Gastroesophageal sphincter (tissue), 4 donors: ENCODE data around the gene LDLRAD3. TPM values are rescaled to one million over a fixed set of nuclear protein-coding genes. Genes with fewer than 3 reads are reported as not detected.
"Not testable (repeated sequence)": the region's sequence is repeated elsewhere in the genome, so short reads cannot be mapped to it uniquely, and the experiment has no call there.

Source experiments
- ATAC-seq: fragments of 150-250 bp; one replicate; pipeline ENCODE4 v1.9.1; 2016; ENCODE audit warnings: mild to moderate bottlenecking, moderate library complexity
- H3K27ac ChIP-seq, 4 donors: fragments of 200-600 bp; sonication (generic) in 3 of 4; 1 replicate in 3 of 4; 2 replicates in 1 of 4; pipeline ENCODE4 v1.5.1; 2016 to 2019
- H3K27me3 ChIP-seq: fragments of 200-600 bp; sonication (generic); one replicate; pipeline ENCODE4 v1.5.1; 2019
- H3K36me3 ChIP-seq, 2 donors: fragments of 200-600 bp; sonication (generic); one replicate each; pipeline ENCODE4 v1.5.1; 2019; ENCODE audit warnings: control low read depth in 1 of 2
- H3K4me1 ChIP-seq, 3 donors: fragments of 200-600 bp; sonication (generic); 1 replicate in 2 of 3; 2 replicates in 1 of 3; pipeline ENCODE4 v1.5.1; 2016 to 2019; ENCODE audit warnings: control low read depth in 2 of 3
- H3K4me3 ChIP-seq, 2 donors: fragments of 200-600 bp; sonication (generic); one replicate each; pipeline ENCODE4 v1.5.1; 2019; ENCODE audit warnings: mild to moderate bottlenecking in 1 of 2, moderate library complexity in 1 of 2
- H3K9me3 ChIP-seq, 3 donors: fragments of 200-600 bp; sonication (generic); one replicate each; pipeline ENCODE4 v1.5.1; 2017 to 2019; ENCODE audit warnings: control low read depth in 2 of 3
- EP300 ChIP-seq: sonication (generic); formaldehyde crosslinking; IDR thresholded peaks from one replicate; pipeline ENCODE4 v1.6.1; 2017; ENCODE audit warnings: antibody characterized with exemption, mild to moderate bottlenecking
- POLR2A ChIP-seq, 2 donors: fragments of 450-650 bp; IDR thresholded peaks; one replicate each; pipeline ENCODE4 v1.6.1; 2017; ENCODE audit warnings: antibody characterized with exemption in 2 of 2, mild to moderate bottlenecking in 2 of 2, moderate library complexity in 1 of 2
- POLR2AphosphoS5 ChIP-seq: sonication (generic); formaldehyde crosslinking; IDR thresholded peaks from one replicate; pipeline ENCODE4 v1.6.1; 2017; ENCODE audit warnings: antibody characterized with exemption
- WGBS, 2 donors: methylation state at CpG; one replicate each; pipeline ENCODE4 v1.1.5; 2018; ENCODE audit warnings: low coverage in 1 of 2; 5-methylcytosine and 5-hydroxymethylcytosine counted together
- total RNA-seq, 4 donors: library from RNA; depleted of rRNA; stranded (reverse); fragments of >200 nt; gene quantifications; one replicate each; pipeline ENCODE4 v1.1.0, GENCODE V29; 2016
- TF ChIP-seq, protein P1 (sequence below), 4 experiments: fragments of 200-600 bp in 2 of 4; fragments of 450-650 bp in 2 of 4; sonication (generic) in 1 of 4; IDR thresholded peaks; one replicate each; pipeline ENCODE4 v1.5.1; 2017 to 2019; ENCODE audit warnings: antibody characterized with exemption in 4 of 4, mild to moderate bottlenecking in 2 of 4, moderate library complexity in 2 of 4

The LDLRAD3 gene
- total RNA-seq, 4 donors from 2014 or later: 4.0 to 8.9 (median 7.2) TPM

DNA sequence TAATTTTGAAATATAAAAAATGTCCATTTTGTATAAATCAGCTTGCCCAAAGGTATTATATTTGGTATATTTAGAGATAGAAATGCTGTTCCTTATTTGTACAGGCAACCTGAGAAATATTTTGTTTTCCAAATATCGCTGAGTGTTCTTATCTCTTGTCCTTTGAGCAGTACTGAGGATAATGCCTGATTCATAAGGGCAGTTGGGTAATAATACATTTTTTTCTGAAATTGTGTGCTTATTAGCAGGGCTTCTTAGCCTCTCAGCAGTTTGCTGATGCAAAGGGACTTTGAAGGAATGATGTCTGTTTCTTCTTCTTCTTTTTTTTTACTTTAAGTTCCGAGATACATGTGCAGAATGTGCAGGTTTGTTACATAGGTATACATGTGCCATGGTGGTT, 69.1 kb downstream of the LDLRAD3 start:
- TF ChIP-seq POLR2A (IDR thresholded peaks at IDR 0.05) (no peak), EP300 (no peak), POLR2AphosphoS5 (no peak)
- Histone ChIP-seq H3K9me3 (no peaks in the 10 kb centered on the region), H3K27me3 (no peaks in the 10 kb centered on the region), H3K4me1 (peaks cover 0 to 14% (median 0%) of the 10 kb centered on the region in 3 donors), H3K36me3 (no peaks in the 10 kb centered on the region), H3K27ac (no peak overlapping the region), H3K4me3 (no peak overlapping the region)
- WGBS, 2 donors: 64 to 80% methylated on average over 1 to 2 of the region's 2 CpGs
- ATAC-seq: peak; percentile 65

DNA sequence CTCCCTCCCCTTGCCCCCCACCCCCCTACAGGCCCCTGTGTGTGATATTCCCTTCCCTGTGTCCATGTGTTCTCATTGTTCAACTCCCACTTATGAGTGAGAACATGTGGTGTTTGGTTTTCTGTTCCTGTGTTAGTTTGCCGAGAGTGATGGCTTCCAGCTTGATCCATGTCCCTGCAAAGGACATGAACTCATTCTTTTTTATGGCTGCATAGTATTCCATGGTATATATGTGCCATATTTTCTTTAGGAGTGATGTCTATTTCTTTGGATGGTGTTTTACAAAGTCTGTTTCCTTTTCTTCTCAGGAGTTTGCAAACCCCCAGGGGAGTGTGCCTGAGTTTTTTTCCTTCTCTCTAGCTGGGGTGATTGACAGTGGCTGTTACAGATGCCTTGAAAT, 69.6 kb downstream of the LDLRAD3 start:
- not testable (repeated sequence) for H3K36me3 ChIP-seq, H3K4me3 ChIP-seq, H3K27me3 ChIP-seq, ATAC-seq, H3K27ac ChIP-seq, H3K9me3 ChIP-seq
- 67 to 100% methylated on average over 1 of the region's 1 CpG for WGBS, 2 donors
- H3K4me1 ChIP-seq: peaks cover 0 to 14% (median 0%) of the 10 kb centered on the region in 3 donors

DNA sequence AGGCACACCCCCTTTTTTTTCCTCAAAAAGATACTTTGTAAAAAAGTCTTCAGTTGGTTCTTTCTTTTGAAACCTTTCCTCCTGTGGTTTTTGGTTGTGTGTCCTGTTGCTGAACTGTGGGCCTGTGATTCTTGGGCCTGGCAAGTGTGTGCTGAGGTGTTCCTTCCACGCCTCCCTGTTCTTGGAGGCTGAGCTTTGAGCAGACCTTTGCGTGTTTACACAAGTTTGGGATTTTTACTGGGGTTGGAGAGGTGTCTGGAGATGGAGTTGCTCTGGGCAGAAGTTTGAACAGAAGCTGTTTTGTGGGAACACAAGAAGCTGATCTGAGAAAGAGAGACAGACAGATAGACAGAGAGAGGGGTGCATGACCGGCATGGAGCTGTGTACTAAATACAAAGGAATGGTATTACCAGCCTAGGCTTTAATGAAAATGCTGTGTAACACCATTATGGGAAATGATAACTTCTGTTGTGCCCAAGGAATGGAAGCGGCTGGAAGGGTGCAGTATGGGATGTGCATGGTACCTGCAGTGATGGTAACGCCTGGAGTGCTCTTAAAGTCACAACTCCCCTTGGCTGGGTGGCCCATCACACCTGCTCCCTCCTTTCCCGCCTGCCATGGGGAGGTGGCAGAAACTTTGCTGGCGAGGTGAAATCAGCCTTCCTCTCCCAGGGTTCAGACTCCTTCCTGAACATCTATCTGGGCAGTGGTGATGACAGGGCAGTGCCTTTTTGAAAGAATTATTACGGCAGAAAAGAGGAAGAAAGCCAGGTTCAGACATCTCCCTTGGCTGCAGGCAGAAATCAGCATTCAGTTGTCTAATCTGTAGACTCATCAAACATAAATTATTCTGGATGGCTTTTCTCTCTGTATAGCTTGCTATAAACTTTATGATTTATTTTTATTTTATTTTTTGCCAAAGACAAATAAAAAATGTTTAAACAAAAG, 70.4 kb downstream of the LDLRAD3 start:
- no peaks in the 10 kb centered on the region for H3K36me3 ChIP-seq
- TF ChIP-seq, protein P1, sequence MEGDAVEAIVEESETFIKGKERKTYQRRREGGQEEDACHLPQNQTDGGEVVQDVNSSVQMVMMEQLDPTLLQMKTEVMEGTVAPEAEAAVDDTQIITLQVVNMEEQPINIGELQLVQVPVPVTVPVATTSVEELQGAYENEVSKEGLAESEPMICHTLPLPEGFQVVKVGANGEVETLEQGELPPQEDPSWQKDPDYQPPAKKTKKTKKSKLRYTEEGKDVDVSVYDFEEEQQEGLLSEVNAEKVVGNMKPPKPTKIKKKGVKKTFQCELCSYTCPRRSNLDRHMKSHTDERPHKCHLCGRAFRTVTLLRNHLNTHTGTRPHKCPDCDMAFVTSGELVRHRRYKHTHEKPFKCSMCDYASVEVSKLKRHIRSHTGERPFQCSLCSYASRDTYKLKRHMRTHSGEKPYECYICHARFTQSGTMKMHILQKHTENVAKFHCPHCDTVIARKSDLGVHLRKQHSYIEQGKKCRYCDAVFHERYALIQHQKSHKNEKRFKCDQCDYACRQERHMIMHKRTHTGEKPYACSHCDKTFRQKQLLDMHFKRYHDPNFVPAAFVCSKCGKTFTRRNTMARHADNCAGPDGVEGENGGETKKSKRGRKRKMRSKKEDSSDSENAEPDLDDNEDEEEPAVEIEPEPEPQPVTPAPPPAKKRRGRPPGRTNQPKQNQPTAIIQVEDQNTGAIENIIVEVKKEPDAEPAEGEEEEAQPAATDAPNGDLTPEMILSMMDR (IDR thresholded peaks at IDR 0.05): no peak
- TF ChIP-seq EP300 (no peak), POLR2AphosphoS5 (no peak)
- H3K27ac ChIP-seq: no peak overlapping the region
- H3K4me3 ChIP-seq: no peak overlapping the region
- WGBS, 2 donors: 86 to 90% methylated on average over 2 to 6 of the region's 8 CpGs
- no peaks in the 10 kb centered on the region for H3K9me3 ChIP-seq
- peaks cover 0 to 13% (median 0%) of the 10 kb centered on the region in 3 donors for H3K4me1 ChIP-seq
- ATAC-seq: no peak
- H3K27me3 ChIP-seq: no peaks in the 10 kb centered on the region

DNA sequence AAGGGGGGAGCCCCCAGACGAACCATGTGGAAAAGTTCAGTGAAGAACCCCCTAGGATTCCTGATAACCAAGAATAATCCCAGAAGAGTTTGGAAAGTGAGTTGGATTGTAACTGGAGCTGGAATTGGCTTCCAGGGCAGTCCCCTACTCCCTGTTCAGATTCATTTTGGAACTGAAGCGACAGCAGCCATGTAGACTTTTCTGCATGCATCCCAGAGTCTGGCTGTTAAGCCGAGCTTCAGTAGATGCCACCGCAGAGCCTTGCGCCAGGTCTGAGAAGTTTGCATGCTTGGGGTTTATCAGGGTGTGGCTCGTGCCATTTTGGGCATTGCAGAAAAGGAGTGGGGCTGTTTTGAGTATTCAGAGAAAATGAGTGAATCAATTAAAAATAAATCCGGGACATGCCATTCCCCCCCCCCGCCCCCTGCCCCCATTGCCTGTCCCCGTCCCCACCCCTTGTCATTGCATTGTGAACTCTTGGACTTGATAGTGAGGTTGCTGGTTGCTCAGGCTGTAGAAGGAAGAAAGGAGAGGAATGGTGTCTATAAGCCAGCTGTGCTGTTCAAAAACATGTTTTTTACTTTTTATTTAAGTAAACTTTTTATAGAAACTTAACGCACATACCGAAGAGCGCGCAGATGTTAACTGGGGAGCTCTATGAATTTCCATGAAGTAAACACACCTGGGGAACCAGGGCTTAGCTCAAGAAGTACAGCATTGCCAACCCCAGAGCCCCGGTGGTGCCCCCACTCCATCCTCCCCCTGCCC, 71.2 kb downstream of the LDLRAD3 start:
- H3K4me3 ChIP-seq: no peak overlapping the region
- no peak for ATAC-seq
- no peaks in the 10 kb centered on the region for H3K27me3 ChIP-seq
- WGBS, 2 donors: 67 to 81% methylated on average over 7 to 12 of the region's 14 CpGs
- no peak for TF ChIP-seq EP300
- TF ChIP-seq POLR2A (IDR thresholded peaks at IDR 0.05): no peak
- no peak for TF ChIP-seq POLR2AphosphoS5
- TF ChIP-seq, protein P1 (IDR thresholded peaks at IDR 0.05): no peak
- H3K27ac ChIP-seq: no peak overlapping the region
- no peaks in the 10 kb centered on the region for H3K9me3 ChIP-seq
- H3K4me1 ChIP-seq: peaks cover 0 to 4% (median 0%) of the 10 kb centered on the region in 3 donors
- no peaks in the 10 kb centered on the region for H3K36me3 ChIP-seq

DNA sequence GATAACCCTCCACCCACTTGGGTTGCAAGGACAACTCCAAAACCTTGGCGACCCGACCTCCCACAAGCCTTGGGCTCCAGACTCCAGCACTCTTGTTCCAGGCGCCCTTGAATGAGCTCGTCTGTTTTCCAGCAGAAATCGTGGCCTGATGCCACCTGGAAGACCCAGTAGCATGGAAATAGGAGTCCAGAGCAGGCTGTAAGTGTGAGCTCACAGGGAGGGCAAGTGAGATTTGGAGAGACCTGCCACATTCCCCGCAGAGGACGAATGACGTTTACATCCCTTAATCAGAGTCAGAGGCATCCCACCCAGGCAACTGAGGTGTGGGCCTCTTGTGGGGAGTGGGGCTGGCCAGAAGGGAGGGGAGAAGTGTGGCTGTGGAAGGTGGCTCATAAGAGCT, 71.9 kb downstream of the LDLRAD3 start:
- no peak overlapping the region for H3K4me3 ChIP-seq
- H3K9me3 ChIP-seq: no peaks in the 10 kb centered on the region
- TF ChIP-seq, protein P1 (IDR thresholded peaks at IDR 0.05): no peak
- no peak for TF ChIP-seq EP300
- TF ChIP-seq POLR2AphosphoS5: no peak
- TF ChIP-seq POLR2A (IDR thresholded peaks at IDR 0.05): no peak
- H3K4me1 ChIP-seq: peaks cover 0 to 4% (median 0%) of the 10 kb centered on the region in 3 donors
- no peaks in the 10 kb centered on the region for H3K27me3 ChIP-seq
- H3K27ac ChIP-seq: no peak overlapping the region
- ATAC-seq: peak; percentile 52
- 66% methylated on average over 3 of the region's 8 CpGs; no CpG with 5 or more reads in 1 of the 2 donors for WGBS, 2 donors
- H3K36me3 ChIP-seq: no peaks in the 10 kb centered on the region
